ENCODE results near the gene SLC38A10. TPM values are rescaled to one million over a fixed set of nuclear protein-coding genes. Genes with fewer than 3 reads are reported as not detected.

Gene SLC38A10
- total and polyA plus RNA-seq, 12 donors = 27.8 to 56.2 (median 38.4) TPM

DNA sequence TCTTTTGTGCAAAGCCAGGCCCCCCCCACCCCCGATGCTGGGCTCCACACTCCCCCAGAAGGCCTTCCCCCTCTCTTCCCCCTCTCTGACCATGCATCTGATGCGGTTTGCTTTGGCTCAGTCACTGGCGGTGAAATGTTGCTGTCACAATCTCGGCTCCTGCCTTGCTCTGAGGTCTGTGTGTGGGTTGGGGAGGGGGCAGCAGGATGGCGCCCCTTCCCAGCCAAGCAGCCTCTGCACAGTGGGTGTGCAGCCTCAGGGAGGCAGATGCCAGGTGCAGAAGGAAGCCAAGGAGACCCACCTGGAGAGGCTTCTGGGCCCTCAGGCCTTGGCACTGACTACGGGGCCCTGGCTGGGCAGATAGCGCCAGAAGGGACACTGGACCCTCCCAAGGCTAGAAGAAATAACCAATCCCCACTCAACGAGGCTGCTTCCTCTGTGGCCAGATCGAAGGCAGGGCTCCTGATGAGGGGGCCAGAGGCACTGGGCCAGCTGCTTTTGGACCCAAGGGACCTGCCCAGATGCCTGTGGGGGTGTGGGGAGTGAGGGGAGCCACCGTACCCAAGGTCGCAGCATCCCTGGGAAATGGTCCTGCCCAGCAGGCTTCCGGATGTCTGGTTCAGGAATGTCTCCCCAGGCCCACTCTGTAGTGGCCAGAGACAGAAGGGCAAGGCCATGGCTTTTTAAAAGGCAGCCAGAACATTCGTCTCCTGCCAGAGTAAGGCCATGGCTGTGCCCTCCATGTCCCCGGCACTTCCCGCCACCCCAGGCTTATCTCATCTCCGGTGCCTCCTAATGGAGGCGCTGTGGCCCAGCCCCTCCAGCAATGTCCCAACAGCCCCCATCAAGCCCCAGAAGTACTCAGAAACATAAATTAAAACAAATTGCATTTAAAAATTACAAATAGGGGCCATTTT, 43.4 kb upstream of the SLC38A10 start:
- H3K36me3 ChIP-seq = no peaks in the 10 kb centered on the region
- H3K27ac ChIP-seq = peak overlapping the region in 9 of 10 donors; percentile 36 to 97 (median 68)
- peaks cover 0 to 40% (median 0%) of the 10 kb centered on the region in 7 donors for H3K27me3 ChIP-seq
- peak in 3 of 8 donors; percentile 4 to 11 (median 11) for ATAC-seq
- 44 to 57% methylated on average over 17 of the region's 17 CpGs for WGBS, 2 donors
- no peak overlapping the region for H3K4me3 ChIP-seq
- intact Hi-C loops (cut with DNase I) = loop anchor here in 1 of 10 donors (5.0 kb wide), 1 partner anchor 41 kb away; the partner anchor contains the start of gene SLC38A10
- no peak for DNase-seq
- H3K4me1 ChIP-seq = peaks cover 9 to 79% (median 49%) of the 10 kb centered on the region in 9 donors
- H3K9me3 ChIP-seq = no peaks in the 10 kb centered on the region
- TF ChIP-seq, protein P1, sequence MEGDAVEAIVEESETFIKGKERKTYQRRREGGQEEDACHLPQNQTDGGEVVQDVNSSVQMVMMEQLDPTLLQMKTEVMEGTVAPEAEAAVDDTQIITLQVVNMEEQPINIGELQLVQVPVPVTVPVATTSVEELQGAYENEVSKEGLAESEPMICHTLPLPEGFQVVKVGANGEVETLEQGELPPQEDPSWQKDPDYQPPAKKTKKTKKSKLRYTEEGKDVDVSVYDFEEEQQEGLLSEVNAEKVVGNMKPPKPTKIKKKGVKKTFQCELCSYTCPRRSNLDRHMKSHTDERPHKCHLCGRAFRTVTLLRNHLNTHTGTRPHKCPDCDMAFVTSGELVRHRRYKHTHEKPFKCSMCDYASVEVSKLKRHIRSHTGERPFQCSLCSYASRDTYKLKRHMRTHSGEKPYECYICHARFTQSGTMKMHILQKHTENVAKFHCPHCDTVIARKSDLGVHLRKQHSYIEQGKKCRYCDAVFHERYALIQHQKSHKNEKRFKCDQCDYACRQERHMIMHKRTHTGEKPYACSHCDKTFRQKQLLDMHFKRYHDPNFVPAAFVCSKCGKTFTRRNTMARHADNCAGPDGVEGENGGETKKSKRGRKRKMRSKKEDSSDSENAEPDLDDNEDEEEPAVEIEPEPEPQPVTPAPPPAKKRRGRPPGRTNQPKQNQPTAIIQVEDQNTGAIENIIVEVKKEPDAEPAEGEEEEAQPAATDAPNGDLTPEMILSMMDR (IDR thresholded peaks at IDR 0.05) = peak in 1 of 9 donors; percentile 11

DNA sequence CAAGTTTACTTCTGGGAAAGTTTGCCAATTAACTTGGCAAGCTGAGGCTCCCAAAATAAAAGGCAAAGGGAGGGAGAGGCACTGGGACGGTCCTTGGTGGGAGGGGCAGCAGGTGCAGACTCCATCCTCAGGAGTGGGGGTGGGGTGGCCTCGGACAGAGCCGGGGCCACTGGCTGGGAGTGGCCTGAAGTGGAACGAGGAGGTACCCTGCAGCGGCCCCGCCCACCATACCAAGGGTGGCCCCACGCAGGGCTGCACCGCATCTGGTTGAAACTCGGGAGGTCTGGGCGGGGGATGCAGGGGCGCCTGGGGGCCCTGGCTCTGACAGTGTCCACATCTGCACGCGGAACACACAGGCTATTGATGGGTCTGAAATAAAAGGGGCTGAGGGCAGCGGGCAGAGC, 42.4 kb upstream of the SLC38A10 start:
- TF ChIP-seq, protein P1 (IDR thresholded peaks at IDR 0.05) = no peak
- Histone ChIP-seq H3K27me3 (peaks cover 0 to 29% (median 0%) of the 10 kb centered on the region in 7 donors), H3K4me1 (peaks cover 9 to 72% (median 49%) of the 10 kb centered on the region in 9 donors), H3K27ac (no peak overlapping the region), H3K4me3 (no peak overlapping the region), H3K9me3 (no peaks in the 10 kb centered on the region), H3K36me3 (no peaks in the 10 kb centered on the region)
- WGBS, 2 donors = 54 to 60% methylated on average over 14 of the region's 14 CpGs
- ATAC-seq (no peak), DNase-seq (no peak)
- intact Hi-C loops (cut with DNase I) = loop anchor here in 1 of 10 donors (5.0 kb wide), 1 partner anchor 40 kb away; the partner anchor contains the start of gene SLC38A10

DNA sequence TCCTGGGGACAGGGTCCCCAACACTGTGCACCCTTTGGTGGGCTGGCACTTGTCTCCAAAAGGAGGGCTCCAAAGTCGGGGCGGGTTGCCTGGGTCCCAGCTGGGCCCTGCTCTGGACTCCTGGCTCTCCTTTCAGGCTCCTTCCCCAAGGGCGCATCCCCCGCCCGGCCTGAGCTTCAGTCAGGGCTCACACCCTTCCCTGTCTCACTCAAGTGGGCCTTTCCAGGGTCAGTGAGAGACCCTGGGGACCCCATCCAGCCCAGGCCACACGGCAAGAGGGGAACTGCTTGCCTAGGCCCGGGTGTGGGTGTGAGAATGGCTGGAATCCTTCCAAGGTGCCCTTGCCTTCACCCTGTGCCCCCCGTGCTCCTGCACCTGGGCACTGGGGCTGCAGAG, 41.8 kb upstream of the SLC38A10 start:
- Histone ChIP-seq H3K27ac (no peak overlapping the region), H3K4me3 (no peak overlapping the region), H3K36me3 (no peaks in the 10 kb centered on the region), H3K27me3 (peaks cover 0 to 24% (median 0%) of the 10 kb centered on the region in 7 donors), H3K4me1 (peaks cover 9 to 66% (median 48%) of the 10 kb centered on the region in 9 donors), H3K9me3 (no peaks in the 10 kb centered on the region)
- ATAC-seq = no peak
- no peak for DNase-seq
- TF ChIP-seq, protein P1 (IDR thresholded peaks at IDR 0.05) = no peak
- intact Hi-C loops (cut with DNase I) = loop anchor here in 1 of 10 donors (5.0 kb wide), 1 partner anchor 40 kb away; the partner anchor contains the start of gene SLC38A10
- WGBS, 2 donors = 66 to 68% methylated on average over 8 of the region's 8 CpGs

DNA sequence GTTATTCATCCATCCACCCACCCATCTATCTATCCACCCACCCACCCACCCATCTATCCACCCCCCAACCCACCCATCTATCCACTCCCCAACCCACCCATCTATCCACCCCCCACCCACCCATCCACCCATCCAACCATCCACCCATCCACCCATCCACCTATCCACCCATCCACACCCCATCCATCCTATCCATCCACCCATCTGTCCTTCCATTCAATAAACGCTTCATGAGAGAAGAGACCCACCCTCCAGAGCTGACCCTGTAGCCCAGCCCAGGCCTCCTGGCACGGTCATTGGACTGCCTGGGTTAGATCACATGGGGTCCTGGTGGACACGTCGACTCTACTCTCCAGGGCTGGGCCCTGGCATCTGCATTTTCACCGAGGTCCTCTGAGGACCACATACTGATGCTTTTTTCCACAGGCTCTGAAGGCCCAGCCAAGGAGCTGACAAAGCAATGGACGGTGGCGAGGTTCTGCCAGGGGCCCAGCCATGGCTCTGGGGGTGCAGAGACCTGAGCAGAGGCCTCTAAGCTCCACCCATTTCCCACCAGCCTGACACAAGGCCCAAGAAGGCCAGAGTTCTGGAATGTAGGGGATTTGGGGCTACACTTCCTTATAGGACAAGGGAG, 41.3 kb upstream of the SLC38A10 start:
- H3K4me1 ChIP-seq = peaks cover 6 to 61% (median 43%) of the 10 kb centered on the region in 9 donors
- WGBS, 2 donors = 94 to 96% methylated on average over 7 of the region's 7 CpGs
- no peak overlapping the region for H3K4me3 ChIP-seq
- H3K9me3 ChIP-seq = no peaks in the 10 kb centered on the region
- DNase-seq (no peak), ATAC-seq (no peak)
- no peaks in the 10 kb centered on the region for H3K36me3 ChIP-seq
- intact Hi-C loops (cut with DNase I) = loop anchor here in 1 of 10 donors (5.0 kb wide), 1 partner anchor 39 kb away; the partner anchor contains the start of gene SLC38A10
- H3K27ac ChIP-seq = no peak overlapping the region
- TF ChIP-seq, protein P1 (IDR thresholded peaks at IDR 0.05) = no peak
- H3K27me3 ChIP-seq = peaks cover 0 to 18% (median 0%) of the 10 kb centered on the region in 7 donors

Measured in heart right ventricle (tissue), 16 donors.